NOMO-1 treated with DMSO at 0.1 percent for 48 hours (cell line): ENCODE measurements around the gene XRCC4.
A peak's percentile ranks its signal among the peaks of the same experiment; 100 is the strongest.

ENCODE experiments used
- DNase-seq: peaks from one replicate; lab custom pipeline; 2025; ENCODE audit not compliant: unreplicated experiment; lab: John Stamatoyannopoulos, UW

The XRCC4 gene

GRCh38 chr5:83071286-83072051 lies 5.9 kb upstream of the XRCC4 start:
- DNase-seq = no peak

GRCh38 chr5:83072966-83073365 lies 4.4 kb upstream of the XRCC4 start:
- peak; percentile 73 for DNase-seq

GRCh38 chr5:83077662-83078261 lies 415 bp downstream of the XRCC4 start:
- peak; percentile 82 for DNase-seq

- no peak for DNase-seq
These were observed 5.4 kb downstream of the XRCC4 start for GRCh38 chr5:83082750-83083149.

- DNase-seq = no peak
These were observed 7.0 kb downstream of the XRCC4 start for GRCh38 chr5:83084336-83084735.

- DNase-seq = no peak
These were observed 7.8 kb downstream of the XRCC4 start for GRCh38 chr5:83085106-83085505.

GRCh38 chr5:83090169-83090568 lies 12.8 kb downstream of the XRCC4 start:
- DNase-seq = no peak

GRCh38 chr5:83092619-83093018 lies 15.3 kb downstream of the XRCC4 start:
- no peak for DNase-seq

GRCh38 chr5:83093692-83094091 lies 16.3 kb downstream of the XRCC4 start:
- no peak for DNase-seq

GRCh38 chr5:83095163-83095956 lies 18.0 kb downstream of the XRCC4 start:
- no peak for DNase-seq

GRCh38 chr5:83095957-83096539 lies 18.7 kb downstream of the XRCC4 start:
- DNase-seq = no peak

- no peak for DNase-seq
These were observed 19.5 kb downstream of the XRCC4 start for GRCh38 chr5:83096660-83097339.

GRCh38 chr5:83097689-83098231 lies 20.4 kb downstream of the XRCC4 start:
- DNase-seq = no peak

- no peak for DNase-seq
These were observed 21.7 kb downstream of the XRCC4 start for GRCh38 chr5:83099001-83099400.

- no peak for DNase-seq
These were observed 22.1 kb downstream of the XRCC4 start for GRCh38 chr5:83099445-83099844.

- DNase-seq = no peak
These were observed 24.2 kb downstream of the XRCC4 start for GRCh38 chr5:83101514-83101913.

GRCh38 chr5:83102364-83102980 lies 25.1 kb downstream of the XRCC4 start:
- DNase-seq = no peak

GRCh38 chr5:83104021-83104420 lies 26.7 kb downstream of the XRCC4 start:
- DNase-seq = no peak

- DNase-seq = no peak
These were observed 30.5 kb downstream of the XRCC4 start for GRCh38 chr5:83107692-83108420.

GRCh38 chr5:83109380-83109779 lies 32.0 kb downstream of the XRCC4 start:
- DNase-seq = no peak
